Hepatic stellate cell (primary cell): ENCODE results near the gene OMA1.
A peak's percentile ranks its signal among the peaks of the same experiment; 100 is the strongest.
"Not testable (repeated sequence)": the region's sequence is repeated elsewhere in the genome, so short reads cannot be mapped to it uniquely, and the experiment has no call there.

Source experiments
- DNase-seq: peaks from one replicate; pipeline ENCODE4 v3.0.0; 2011; ENCODE audit warnings: low spot score

Gene OMA1

DNA sequence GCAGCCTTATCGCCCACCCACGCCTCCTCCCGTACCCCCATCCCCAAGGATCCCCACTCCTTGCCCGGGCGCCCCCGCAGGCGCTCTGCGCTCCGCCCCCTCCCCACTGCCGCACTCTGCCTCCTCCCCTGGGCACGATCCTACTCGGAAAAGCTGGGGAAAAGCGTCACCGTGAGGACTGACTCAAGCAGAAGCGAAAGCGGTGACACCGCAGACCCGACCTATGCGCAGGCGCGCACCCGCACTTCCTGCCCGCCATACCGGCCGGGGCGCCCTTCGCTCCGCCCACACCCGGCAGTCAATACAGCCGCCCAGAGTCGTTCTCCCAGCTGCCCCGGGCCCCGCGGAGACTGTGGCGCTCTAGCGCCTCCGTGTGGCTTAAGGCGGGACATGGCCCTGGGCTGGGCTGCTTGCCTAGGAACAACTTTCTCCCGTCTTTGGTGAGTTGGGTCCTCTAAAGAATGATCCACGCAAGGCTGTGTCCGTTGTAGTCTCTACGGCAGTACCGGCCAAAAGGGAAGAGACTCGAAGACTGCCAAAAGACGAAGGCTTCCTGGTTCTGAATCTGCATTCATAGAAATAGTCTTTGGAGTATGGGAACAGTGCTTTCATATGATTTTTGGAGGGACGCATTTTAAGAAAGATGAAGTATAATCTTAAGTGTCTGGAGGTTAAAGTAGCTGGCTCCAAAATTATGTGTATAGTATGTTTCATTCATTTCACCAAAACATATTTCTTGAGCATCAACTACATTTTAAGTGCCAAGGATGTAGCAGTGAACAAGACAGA is at the start of gene OMA1:
Gene OMA1 (minus strand): TSS at position 207 of the 789 bp plus-strand sequence. CDS start 7,432 bp downstream, outside the sequence.
- peak; percentile 91 for DNase-seq

DNA sequence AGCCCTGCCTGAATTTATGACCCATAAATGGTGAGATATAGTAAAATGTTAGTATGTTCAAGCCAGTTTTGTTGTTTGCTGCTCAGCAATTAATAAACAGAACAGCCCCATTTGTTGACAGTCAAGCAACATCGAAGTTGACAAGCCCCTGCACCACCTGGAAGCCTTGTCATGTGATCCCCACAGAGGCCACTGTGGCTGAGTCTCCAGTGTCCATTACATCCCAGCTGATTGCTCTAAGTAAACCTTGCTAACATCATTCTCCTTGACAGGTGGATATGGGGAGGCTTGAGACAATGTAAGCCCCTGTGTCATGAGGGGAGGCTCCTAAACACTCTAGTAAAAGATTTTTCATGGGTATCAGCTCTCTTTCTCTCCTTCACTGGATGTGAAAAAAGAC is 48.0 kb upstream of the OMA1 start:
- no peak for DNase-seq

DNA sequence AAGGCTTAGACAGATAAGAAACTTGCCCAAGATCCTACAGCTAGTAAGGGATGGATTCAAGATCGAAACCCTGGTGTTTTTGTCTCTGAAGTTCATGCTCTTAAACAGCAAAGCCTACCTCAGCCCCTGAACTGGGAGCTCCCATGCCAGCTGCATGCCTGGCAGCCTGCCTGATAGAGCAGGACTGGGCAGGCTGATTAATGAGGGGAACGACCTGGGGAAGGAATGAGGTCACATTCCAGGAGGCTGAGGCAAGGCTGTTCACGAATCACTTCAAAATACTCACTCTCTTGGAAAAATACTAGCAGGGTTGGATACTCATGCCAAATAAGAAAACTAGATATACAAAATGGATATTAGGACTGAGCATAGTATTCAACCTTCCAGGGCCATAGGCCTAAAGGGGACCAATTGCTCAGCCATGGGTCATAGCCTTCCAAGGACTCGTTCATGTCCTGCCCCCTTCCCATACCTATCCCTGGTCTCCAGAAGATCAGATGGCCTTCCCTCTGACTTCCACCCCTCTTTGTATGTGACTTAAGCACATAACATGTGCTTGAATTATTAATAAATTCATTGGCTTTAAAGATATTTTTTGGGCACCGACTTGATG is 46.1 kb upstream of the OMA1 start:
- DNase-seq: peak; percentile 79

DNA sequence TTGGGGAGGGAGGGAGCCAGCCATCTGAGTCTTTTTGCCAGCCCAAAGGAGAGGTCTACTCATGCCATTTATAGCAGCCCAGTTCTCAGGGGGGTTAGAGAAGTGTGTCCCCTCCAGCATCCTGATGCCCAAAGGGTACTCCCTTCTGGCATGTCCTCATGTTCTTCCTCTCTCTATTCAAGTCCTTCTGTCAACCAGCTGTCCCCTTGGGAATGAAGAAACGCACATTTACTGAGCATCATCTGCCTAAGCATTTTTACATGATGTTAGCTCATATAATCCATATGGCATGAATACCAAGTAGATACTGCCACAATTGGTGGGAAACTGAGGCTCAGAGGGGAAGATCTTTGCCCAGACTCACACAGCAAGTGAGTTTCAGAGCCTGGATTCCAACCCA is 45.3 kb upstream of the OMA1 start:
- no peak for DNase-seq

DNA sequence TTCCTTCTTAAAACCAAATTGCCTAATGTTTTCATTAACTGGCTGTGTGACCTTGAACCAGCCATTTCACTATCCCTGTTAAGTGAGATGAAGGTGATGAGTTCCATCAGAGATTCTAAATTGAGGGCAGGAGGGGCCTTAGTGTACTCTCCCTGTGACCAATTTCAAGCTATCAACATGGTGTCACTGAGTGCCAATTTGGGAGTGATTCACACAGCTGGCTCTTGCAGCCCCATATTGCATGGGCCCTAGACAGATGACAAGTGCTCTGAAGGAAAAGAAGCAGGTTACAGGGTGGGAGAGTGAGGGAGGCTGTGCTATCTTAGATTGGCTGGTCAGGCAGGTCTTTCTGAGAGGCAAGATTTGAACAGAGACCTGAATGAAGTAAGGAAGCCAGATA is 43.5 kb upstream of the OMA1 start:
- DNase-seq: no peak

DNA sequence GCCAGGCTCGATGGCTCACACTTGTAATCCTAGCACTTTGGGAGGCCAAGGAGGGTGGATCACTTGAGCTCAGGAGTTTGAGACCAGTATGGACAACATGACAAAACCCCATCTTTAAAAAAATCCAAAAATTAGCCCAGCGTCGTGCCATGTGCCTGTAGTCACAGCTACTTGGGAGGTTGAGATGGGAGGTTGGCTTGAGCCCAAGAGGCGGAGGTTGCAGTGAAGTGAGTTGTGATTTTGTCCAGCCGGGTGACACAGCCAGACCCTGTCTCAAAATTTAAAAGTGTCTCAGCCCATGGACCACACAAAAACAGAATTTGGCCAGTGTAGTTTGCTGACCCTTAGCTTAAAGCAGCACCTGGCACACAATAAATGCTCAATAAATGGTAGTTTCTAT is 41.9 kb upstream of the OMA1 start:
- no peak for DNase-seq

DNA sequence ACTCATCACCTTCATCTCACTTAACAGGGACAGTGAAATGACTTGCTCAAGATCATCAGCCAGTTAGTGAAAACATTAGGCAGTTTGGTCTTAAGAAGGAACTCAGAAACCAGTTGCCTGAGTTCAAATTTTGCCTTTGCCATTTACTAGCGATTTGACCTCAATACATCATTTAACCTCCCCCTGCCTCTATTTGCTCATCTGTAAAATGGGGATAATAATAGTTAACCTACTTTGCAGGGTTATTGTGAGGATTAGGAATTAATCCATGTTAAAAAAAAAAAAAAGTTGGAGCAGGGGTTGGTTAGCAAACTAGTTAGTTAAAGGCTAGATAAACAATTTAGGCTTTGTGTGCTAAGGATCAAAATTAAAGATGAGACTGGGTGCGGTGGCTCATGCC is 41.1 kb upstream of the OMA1 start:
- DNase-seq: no peak

DNA sequence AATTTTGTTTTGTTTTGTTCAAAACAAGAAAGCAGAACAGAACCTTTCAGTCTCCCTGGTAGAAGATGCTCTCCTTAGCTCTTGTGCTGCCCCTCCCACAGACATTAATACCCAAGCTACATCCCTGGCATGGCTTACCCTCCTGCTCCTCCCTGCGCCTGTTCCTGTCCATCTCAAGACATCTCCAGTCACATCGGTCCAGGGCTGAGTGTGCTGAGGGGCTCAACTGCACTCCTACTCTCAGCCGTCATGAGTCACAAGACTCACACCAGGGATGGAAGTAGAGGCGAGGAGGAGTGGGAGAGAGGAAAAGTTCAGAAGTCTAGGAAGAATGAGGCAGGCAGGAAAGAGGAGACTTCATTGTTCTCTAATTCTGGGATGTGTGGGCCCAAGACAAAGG is 39.7 kb upstream of the OMA1 start:
- DNase-seq: no peak

DNA sequence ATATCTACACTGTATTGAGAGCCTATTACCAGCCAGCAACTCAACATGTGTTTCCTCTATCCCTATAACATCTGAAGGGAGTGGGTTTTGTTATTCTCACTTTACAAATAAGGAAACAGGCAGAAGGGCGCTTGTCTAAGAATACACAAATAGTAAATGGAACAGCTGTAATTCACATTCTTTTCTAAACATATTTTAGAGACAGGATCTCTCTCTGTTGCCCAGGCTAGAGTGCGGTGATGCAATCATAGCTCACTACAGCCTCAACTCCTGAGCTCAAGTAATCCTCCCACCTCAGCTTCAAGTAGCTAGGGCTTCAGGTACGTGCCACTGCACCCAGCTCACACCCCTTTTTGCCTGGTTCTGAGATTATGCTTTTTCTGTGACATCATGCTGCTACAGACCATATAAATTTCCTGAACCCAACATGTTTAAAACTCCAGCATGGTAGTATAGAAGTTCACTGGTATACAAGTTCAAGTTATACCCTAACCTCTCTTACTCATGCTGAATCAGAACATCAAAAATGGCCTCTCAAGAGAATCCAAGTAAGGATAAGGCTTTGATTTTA is 39.1 kb upstream of the OMA1 start:
- no peak for DNase-seq

DNA sequence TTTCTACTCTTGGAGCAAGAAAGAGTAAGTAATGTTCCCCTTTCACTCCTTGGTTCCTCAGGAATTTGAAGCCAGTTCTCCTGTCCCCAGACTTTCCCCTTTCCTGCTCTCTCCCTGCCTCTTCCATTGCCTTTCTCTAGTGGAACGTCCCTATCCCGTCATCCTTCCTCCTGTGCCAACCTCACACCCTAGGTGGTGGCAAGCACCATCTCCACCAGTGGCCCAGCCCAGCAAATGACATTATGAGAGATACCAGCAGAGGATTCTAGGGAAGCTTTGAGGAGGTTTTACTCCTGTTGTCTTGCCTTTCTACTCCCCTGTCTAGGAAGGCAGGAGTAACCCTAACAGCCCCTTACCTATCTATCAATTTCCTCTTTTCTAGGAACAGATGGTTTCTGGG is 38.6 kb upstream of the OMA1 start:
- no peak for DNase-seq

DNA sequence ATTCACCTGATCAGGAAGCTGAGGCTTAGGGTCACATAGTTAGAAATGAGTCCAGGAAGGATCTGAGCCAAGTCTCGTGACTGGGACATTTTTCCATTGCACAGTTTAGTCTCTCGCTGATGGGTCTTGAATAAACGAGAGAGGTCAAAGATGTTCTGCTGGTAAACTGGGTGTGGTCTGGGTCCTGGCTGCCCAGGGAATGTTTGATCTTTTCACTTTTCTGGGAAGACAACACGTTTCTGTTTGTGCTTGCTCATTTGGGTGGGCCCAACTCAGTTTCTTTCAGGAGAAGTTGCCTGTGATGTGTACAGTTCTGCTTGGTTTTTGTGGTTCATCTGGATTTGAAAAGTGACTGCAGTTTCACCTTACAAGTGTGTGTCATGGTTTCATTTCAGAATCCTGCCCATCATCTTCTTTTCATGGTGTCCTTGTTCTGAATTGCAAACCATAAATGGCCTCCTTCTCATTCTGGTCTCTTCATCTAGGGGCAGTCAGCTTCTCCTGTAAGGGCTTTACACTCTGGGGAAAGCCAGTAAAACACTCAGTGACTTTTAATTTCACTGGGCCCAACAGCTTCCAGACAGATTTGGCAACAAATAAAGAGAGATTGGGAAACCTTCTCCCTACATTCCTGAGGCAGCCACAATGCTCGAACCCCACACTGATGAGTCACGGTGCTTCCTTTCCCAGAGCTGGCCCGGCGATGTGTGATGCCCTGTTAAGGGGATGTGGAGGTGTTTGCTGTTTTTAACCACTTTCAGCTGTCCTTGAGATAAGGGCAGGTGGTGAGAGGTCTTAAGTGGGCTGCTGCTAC is 37.8 kb upstream of the OMA1 start:
- DNase-seq: peak; percentile 88

DNA sequence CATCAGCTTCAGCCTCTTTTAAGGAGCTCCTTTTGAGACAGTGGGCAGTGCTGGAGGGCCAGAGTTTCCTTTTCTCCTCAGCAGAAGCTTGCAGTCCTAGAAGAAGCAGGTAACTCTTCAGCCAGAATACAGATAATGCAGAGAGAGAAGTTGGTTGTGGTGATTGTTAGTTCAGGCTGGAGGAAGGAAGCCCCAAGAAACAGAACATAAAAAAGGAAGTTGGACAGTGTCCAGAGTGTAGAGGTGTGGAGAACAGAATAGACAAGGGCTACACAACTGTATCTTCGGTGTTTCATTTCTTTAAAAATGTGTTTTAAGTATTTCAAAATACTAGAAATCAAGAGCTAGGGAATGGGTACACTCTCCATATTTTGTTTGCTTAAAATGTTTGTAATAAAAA is 37.0 kb upstream of the OMA1 start:
- no peak for DNase-seq

DNA sequence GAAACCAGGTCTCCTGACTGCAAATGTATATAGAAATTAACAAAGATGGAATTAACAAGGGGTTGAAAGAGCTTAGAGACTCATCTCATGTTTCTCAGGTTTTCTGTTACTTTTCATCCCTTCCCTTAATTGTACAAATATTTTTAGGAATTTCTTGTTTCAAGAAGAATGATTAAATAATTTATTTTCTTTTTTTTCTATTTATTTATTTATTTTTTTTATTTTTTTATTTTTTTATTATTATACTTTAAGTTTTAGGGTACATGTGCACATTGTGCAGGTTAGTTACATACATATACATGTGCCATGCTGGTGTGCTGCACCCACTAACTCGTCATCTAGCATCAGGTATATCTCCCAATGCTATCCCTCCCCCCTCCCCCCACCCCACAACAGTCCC is 35.6 kb upstream of the OMA1 start:
- DNase-seq: not testable (repeated sequence)

DNA sequence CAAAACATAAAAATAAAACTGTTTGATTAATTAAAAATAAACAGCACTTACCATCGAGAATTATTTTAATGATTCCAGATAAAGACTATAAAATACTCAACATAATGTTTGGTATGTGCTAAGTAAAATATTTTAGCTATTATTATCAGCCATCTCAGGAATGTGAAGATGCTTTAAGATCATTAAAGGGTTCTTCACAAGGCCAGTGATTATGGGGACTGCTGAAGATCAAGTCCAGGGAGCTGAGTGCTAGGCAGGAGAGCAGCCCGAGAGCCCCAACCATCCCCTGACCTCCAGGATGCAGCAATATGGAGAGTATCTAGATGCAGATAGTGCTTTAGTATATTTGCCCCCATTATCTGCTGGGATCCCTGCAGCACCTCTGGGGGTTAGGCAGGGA is 35.1 kb upstream of the OMA1 start:
- DNase-seq: no peak

DNA sequence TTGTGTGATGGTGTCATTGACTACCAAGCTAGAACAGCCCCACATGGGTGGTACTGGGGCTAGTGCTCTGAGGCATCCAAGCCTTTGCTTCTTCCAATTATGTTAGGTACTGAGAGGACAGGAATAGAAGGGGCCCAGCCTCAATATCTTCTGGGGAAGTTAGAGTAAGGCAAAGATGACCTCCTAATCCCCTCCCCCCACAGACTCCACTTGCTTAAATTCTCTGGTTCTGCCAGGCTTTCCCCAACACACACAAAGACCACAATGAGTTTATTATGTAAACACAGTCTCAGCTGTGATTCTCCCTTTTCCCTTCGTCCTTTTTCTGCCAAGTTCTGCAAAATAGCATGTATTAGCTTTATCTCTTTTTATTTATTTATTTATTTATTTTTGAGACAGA is 33.7 kb upstream of the OMA1 start:
- DNase-seq: no peak

DNA sequence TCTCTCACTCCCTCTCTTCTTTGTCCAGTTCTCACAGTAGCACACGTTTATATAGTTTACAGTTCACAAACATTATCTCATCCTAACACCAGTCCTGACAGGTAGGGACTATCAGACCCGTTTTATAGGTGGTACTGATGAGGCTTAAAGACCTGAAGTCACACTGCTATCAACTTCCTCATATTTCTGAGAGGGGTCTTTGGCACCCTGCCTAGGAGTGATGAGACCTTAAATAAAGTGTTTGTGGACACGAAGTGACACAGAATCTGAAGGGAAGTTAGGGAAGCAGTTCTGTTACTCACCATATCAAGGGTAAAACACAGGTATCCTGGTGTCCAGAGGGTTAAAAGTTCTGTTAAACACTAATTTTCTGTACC is 31.1 kb upstream of the OMA1 start:
- no peak for DNase-seq

DNA sequence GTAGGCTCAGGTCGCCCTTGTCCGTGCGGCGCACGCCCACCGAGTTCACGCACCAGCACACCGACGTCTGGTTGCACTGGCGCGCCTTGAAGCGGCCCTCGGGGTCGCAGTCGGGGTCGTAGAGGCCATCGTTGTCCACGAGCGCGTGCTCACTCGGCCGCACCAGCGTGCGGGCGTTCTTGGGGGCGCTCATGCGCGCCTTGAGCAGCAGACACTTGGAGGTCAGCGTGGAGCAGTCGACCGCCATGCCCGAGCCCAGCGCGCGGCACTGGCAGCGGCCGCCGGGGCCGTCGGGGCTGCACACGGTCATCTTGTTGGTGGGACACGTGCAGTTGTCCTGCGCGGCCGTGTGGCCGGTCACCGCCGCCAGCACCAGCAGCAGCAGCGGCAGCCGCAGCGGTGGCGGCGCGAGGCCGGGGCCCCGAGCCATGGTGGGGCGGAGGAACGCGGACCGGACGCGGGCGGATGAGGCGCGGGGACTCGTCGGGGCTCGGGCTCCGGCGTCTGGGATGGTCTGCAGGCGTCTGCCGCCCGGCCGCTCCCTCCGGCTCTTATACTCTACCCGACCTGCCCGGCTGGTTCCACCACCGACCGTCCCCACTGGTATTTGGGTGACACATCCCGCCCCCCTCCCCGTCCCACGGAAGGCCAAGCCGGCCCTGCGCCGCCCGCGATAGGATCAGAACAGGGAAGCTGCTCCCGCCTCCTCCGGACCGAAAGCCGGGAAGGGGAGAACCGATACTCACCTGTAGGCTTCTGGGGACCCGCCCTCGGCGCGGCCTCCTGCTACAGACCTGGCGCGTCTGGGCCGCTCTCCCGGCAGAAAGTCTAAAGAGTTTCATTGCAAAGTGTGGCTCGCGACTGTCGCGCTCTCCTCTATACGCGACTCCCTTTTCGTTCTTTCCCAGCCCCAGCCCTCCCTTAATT is 30.5 kb upstream of the OMA1 start, which contains the start of gene TACSTD2:
Gene TACSTD2 (minus strand): TSS at position 526 of the 927 bp plus-strand sequence. CDS start 96 bp downstream, at position 430.
- DNase-seq: no peak

DNA sequence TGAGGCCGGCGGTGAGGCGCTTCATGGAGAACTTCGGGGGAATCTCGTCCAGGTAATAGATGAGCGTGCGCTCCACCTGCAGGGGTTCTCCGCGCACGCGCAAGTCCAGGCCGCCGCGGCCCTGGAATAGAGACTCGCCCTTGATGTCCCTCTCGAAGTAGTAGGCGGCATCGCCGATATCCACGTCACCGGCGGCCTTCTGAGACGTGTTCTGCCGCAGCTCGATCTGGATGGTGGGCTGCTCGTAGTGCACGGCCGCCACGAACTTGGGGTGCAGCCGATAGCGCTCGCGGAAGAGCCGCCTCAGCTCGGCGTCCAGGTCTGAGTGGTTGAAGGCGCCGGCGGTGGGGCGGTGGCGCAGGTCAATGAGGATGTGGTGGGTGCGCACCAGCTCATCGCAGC is 29.8 kb upstream of the OMA1 start:
- no peak for DNase-seq

DNA sequence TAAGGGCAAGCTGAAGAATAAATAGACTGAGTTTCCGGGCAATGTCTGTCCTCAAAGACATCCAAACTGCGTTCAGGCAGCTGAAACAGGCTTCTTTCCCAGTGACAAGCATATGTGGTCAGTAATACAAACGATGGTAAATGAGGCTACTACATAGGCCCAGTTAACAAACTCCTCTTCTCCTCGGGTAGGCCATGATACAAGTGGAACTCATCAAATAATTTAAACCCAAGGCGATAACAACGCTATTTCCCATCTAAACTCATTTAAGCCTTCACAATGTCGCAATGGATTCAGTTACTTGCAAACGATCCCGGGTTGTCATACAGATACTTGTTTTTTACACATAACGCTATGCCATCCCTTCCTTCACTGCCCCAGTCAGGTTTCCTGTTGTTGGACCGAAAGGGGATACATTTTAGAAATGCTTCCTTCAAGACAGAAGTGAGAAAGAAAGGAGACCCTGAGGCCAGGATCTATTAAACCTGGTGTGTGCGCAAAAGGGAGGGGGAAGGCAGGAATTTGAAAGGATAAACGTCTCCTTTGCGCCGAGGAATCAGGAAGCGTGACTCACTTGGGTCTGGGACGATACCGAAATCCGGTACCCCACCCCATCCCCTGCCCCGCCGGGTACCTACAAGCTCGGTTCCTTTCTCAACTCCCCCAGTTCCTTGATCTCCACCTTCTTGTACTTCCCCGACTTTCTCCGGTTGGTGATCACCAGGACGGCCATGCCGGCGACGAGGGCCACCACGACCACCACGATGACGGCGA is 29.2 kb upstream of the OMA1 start:
- DNase-seq: no peak

DNA sequence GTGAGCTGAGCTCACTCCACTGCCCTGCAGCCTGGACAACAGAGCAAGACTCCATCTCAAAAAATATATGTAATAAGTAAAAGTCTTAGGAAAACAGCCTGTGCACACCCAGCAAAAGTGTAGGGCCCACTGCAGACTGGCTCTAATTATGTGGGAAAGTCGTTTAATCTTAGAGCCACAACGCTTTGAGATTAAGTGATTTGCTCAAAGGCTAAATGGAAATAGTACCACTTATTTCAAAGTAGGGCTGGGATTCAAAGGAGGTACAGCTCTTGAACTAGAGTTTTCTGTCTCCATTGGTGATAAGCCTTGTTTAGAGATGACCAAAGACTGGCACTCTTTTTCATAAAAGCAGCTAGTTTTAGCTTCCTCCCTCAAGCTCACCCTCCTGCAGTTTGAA is 28.3 kb upstream of the OMA1 start:
- no peak for DNase-seq
